Peyer's patch (tissue), 4 donors: Measurements from ENCODE around the gene MAP9. TPM values are rescaled to one million over a fixed set of nuclear protein-coding genes. Genes with fewer than 3 reads are reported as not detected.
A peak's percentile ranks its signal among the peaks of the same experiment; 100 is the strongest.

Experiments used
- DNase-seq, 3 donors: peaks; one replicate each; pipeline ENCODE4 v3.0.0-alpha.2; 2017 to 2019
- H3K27ac ChIP-seq, 4 donors: fragments of 200-600 bp; sonication (generic); one replicate each; pipeline ENCODE4 v1.5.1; 2016 to 2019
- H3K27me3 ChIP-seq, 2 donors: fragments of 200-600 bp; sonication (generic); one replicate each; pipeline ENCODE4 v1.5.1; 2019
- H3K36me3 ChIP-seq, 3 donors: fragments of 200-600 bp; sonication (generic); one replicate each; pipeline ENCODE4 v1.5.1; 2016 to 2019
- H3K4me1 ChIP-seq, 4 donors: fragments of 200-600 bp; sonication (generic); one replicate each; pipeline ENCODE4 v1.5.1; 2016 to 2019
- H3K4me3 ChIP-seq, 4 donors: fragments of 200-600 bp; sonication (generic); 1 replicate in 3 of 4; 2 replicates in 1 of 4; pipeline ENCODE4 v1.5.1; 2016 to 2019; ENCODE audit warnings: mild to moderate bottlenecking in 1 of 4
- H3K9me3 ChIP-seq, 4 donors: fragments of 200-600 bp; sonication (generic); one replicate each; pipeline ENCODE4 v1.5.1; 2016 to 2019; ENCODE audit warnings: mild to moderate bottlenecking in 1 of 4
- CTCF ChIP-seq, 6 experiments: fragments of 450-650 bp in 4 of 6; fragments of 200-600 bp in 2 of 6; sonication (generic) in 1 of 6; IDR thresholded peaks; one replicate each; pipeline ENCODE4 v1.5.1; 2017 to 2019; ENCODE audit warnings: antibody characterized with exemption in 6 of 6, mild to moderate bottlenecking in 3 of 6, moderate library complexity in 1 of 6
- POLR2A ChIP-seq, 2 donors: fragments of 450-650 bp; IDR thresholded peaks; one replicate each; pipeline ENCODE4 v1.5.1; 2017; ENCODE audit warnings: antibody characterized with exemption in 2 of 2, mild to moderate bottlenecking in 2 of 2, moderate library complexity in 2 of 2
- total RNA-seq, 4 donors: library from RNA; depleted of rRNA; stranded (reverse); fragments of >200 nt; gene quantifications; one replicate each; pipeline ENCODE4 v1.1.0, GENCODE V29; 2016

MAP9 gene
- total RNA-seq, 4 donors from 2014 or later = 0.18 to 5.0 (median 2.1) TPM

DNA sequence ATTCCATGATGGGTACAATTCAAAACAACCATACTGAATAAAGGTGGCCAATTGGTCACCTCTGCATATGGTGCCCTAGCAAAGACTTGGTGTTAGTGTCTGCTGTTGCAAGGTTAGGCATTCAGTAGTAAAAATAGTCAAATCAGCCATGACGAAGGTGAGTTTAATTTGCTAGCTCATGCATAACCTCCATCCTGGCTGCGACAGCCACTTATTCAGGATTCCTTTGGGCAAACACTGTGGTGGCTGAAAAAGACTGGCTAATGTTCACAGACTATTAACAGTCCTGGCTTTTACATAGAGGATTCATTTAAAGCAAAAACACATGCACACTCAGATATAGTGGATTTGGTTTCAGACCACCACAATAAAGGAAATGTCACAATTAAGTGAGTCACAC lies 34.8 kb upstream of the MAP9 start:
- Histone ChIP-seq H3K4me3 (no peak overlapping the region), H3K9me3 (no peaks in the 10 kb centered on the region), H3K4me1 (no peaks in the 10 kb centered on the region), H3K36me3 (no peaks in the 10 kb centered on the region), H3K27me3 (no peaks in the 10 kb centered on the region), H3K27ac (no peak overlapping the region)
- TF ChIP-seq POLR2A (IDR thresholded peaks at IDR 0.05) (no peak), CTCF (IDR thresholded peaks at IDR 0.05) (no peak)
- DNase-seq = no peak

- H3K36me3 ChIP-seq = no peaks in the 10 kb centered on the region
- no peak overlapping the region for H3K27ac ChIP-seq
- no peak for DNase-seq
- no peaks in the 10 kb centered on the region for H3K27me3 ChIP-seq
- no peaks in the 10 kb centered on the region for H3K9me3 ChIP-seq
- TF ChIP-seq CTCF (IDR thresholded peaks at IDR 0.05) = no peak
- no peaks in the 10 kb centered on the region for H3K4me1 ChIP-seq
- no peak overlapping the region for H3K4me3 ChIP-seq
Measured at GRCh38 chr4:155408796-155409195, 32.0 kb upstream of the MAP9 start.

DNA sequence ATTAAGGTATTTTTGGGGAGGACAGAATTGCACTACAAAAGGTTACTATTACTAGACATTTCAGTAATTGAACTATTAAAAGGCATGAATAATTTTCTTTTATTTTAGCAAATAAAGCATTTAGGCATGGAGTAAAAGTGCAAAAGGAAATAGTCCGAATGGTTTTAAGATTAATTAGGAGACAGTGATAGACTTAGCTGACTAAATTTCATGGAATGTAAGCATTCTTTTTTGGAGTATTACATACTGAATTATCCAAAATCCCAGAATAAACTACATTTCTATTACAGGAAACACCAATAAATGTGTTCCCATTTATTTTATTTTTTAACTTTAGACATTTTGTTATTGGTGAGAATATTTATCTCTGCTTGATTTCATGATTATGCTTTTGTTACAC lies 30.7 kb upstream of the MAP9 start:
- DNase-seq = no peak
- Histone ChIP-seq H3K4me3 (no peak overlapping the region), H3K27me3 (no peaks in the 10 kb centered on the region), H3K9me3 (no peaks in the 10 kb centered on the region), H3K4me1 (no peaks in the 10 kb centered on the region), H3K36me3 (no peaks in the 10 kb centered on the region), H3K27ac (no peak overlapping the region)
- TF ChIP-seq CTCF (IDR thresholded peaks at IDR 0.05) (no peak), POLR2A (IDR thresholded peaks at IDR 0.05) (no peak)

GRCh38 chr4:155405059-155405458 lies 28.3 kb upstream of the MAP9 start:
- no peaks in the 10 kb centered on the region for H3K27me3 ChIP-seq
- no peak overlapping the region for H3K27ac ChIP-seq
- no peaks in the 10 kb centered on the region for H3K36me3 ChIP-seq
- TF ChIP-seq CTCF (IDR thresholded peaks at IDR 0.05) = no peak
- no peak for TF ChIP-seq POLR2A (IDR thresholded peaks at IDR 0.05)
- DNase-seq = no peak
- no peaks in the 10 kb centered on the region for H3K4me1 ChIP-seq
- H3K9me3 ChIP-seq = no peaks in the 10 kb centered on the region
- H3K4me3 ChIP-seq = no peak overlapping the region

GRCh38 chr4:155403886-155404285 lies 27.1 kb upstream of the MAP9 start:
- H3K27ac ChIP-seq = no peak overlapping the region
- no peaks in the 10 kb centered on the region for H3K27me3 ChIP-seq
- no peaks in the 10 kb centered on the region for H3K9me3 ChIP-seq
- TF ChIP-seq CTCF (IDR thresholded peaks at IDR 0.05) (peak in 2 of 6 experiments; percentile 12 to 20), POLR2A (IDR thresholded peaks at IDR 0.05) (no peak)
- no peak for DNase-seq
- no peak overlapping the region for H3K4me3 ChIP-seq
- no peaks in the 10 kb centered on the region for H3K36me3 ChIP-seq
- H3K4me1 ChIP-seq = no peaks in the 10 kb centered on the region

- Histone ChIP-seq H3K4me3 (no peak overlapping the region), H3K27me3 (no peaks in the 10 kb centered on the region), H3K9me3 (no peaks in the 10 kb centered on the region), H3K27ac (no peak overlapping the region), H3K4me1 (no peaks in the 10 kb centered on the region), H3K36me3 (no peaks in the 10 kb centered on the region)
- TF ChIP-seq CTCF (IDR thresholded peaks at IDR 0.05) (no peak), POLR2A (IDR thresholded peaks at IDR 0.05) (no peak)
- DNase-seq = no peak
Measured at GRCh38 chr4:155402941-155403340, 26.2 kb upstream of the MAP9 start.
